Stimulated activated CD8-positive, alpha-beta memory T cell treated with anti-CD3 and anti-CD28 coated beads, Interleukin-4, amount 100 ng/mL, for 48 hours (primary cell): ENCODE data around the gene MYO10.
A peak's percentile ranks its signal among the peaks of the same experiment; 100 is the strongest.

Source experiments
- DNase-seq: peaks from one replicate; pipeline ENCODE4 v3.0.0-alpha.2; 2020

The MYO10 gene

GRCh38 chr5:16702964-16703363 is 233.1 kb downstream of the MYO10 start:
- no peak for DNase-seq

- no peak for DNase-seq
These were observed 234.7 kb downstream of the MYO10 start for GRCh38 chr5:16701134-16702099.

- DNase-seq: no peak
These were observed 236.0 kb downstream of the MYO10 start for GRCh38 chr5:16700081-16700480.

- DNase-seq: no peak
These were observed 240.3 kb downstream of the MYO10 start for GRCh38 chr5:16695779-16696178.

- no peak for DNase-seq
These were observed 242.2 kb downstream of the MYO10 start for GRCh38 chr5:16693879-16694278.

GRCh38 chr5:16691731-16692130 is 244.4 kb downstream of the MYO10 start:
- no peak for DNase-seq

GRCh38 chr5:16690243-16690852 is 245.7 kb downstream of the MYO10 start:
- DNase-seq: peak; percentile 38

- no peak for DNase-seq
These were observed 248.2 kb downstream of the MYO10 start for GRCh38 chr5:16687898-16688297.

GRCh38 chr5:16685069-16685468 is 251.0 kb downstream of the MYO10 start:
- no peak for DNase-seq

- no peak for DNase-seq
These were observed 254.2 kb downstream of the MYO10 start for GRCh38 chr5:16681876-16682275.

- DNase-seq: no peak
These were observed 256.2 kb downstream of the MYO10 start for GRCh38 chr5:16679863-16680262.

- DNase-seq: no peak
These were observed 256.9 kb downstream of the MYO10 start for GRCh38 chr5:16679190-16679589.

GRCh38 chr5:16675806-16676205 is 260.3 kb downstream of the MYO10 start:
- DNase-seq: no peak

- no peak for DNase-seq
These were observed 261.3 kb downstream of the MYO10 start for GRCh38 chr5:16674750-16675149.

- peak; percentile 35 for DNase-seq
These were observed 262.6 kb downstream of the MYO10 start for GRCh38 chr5:16673241-16674201.

GRCh38 chr5:16671208-16671607 is 264.9 kb downstream of the MYO10 start:
- no peak for DNase-seq

GRCh38 chr5:16669776-16670175 is 266.3 kb downstream of the MYO10 start:
- DNase-seq: no peak

GRCh38 chr5:16668631-16669030 is 267.5 kb downstream of the MYO10 start:
- DNase-seq: no peak

- DNase-seq: no peak
These were observed 267.9 kb downstream of the MYO10 start for GRCh38 chr5:16668194-16668593.

GRCh38 chr5:16666883-16667398 is 269.1 kb downstream of the MYO10 start:
- DNase-seq: peak; percentile 39

GRCh38 chr5:16666130-16666882 is 269.8 kb downstream of the MYO10 start:
- no peak for DNase-seq

GRCh38 chr5:16665601-16666000 is 270.5 kb downstream of the MYO10 start:
- DNase-seq: no peak
